Upper lobe of left lung (tissue), 4 donors: Measurements from ENCODE around the gene MAPK13.

Source experiments
- POLR2A ChIP-seq, 4 donors: fragments of 450-650 bp; IDR thresholded peaks; one replicate each; pipeline ENCODE4 v1.5.1; 2016 to 2017; ENCODE audit warnings: antibody characterized with exemption in 4 of 4, mild to moderate bottlenecking in 2 of 4
- TF ChIP-seq, protein P1 (sequence below), 6 experiments: fragments of 450-650 bp in 4 of 6; fragments of 200-600 bp in 2 of 6; sonication (generic) in 2 of 6; IDR thresholded peaks; one replicate each; pipeline ENCODE4 v1.5.1; 2016 to 2019; ENCODE audit warnings: antibody characterized with exemption in 6 of 6

DNA sequence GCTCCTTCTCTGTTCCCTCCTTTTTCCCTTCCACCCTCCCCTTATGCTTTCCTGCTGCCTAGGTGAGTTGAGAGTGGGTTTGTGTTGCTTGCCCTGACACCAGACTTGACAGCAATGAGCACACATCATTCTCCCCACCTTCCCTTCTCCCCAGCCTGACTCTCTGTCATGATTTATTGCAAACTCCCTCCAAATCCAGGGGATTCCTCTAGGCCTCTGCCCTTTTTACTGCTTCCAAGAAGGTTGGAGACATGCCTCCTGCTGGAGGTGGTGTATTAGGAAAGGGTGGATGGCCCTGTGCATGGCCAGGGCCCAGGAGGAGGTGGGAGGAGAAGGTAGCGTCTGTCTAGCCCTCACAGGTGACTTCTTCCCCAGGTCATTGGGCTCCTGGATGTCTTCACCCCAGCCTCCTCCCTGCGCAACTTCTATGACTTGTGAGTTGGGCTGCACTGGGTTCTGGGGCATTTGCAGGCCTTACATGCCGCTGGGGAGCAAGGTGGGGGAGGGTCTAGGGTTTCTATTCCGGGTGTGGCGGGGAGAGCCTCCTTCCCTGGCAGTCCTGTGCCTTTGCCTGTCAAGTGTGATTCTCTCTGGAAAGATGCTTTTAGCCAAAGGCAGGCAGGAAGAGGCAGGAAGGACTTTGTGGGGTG lies 2.1 kb downstream of the MAPK13 start:
- TF ChIP-seq, protein P1, sequence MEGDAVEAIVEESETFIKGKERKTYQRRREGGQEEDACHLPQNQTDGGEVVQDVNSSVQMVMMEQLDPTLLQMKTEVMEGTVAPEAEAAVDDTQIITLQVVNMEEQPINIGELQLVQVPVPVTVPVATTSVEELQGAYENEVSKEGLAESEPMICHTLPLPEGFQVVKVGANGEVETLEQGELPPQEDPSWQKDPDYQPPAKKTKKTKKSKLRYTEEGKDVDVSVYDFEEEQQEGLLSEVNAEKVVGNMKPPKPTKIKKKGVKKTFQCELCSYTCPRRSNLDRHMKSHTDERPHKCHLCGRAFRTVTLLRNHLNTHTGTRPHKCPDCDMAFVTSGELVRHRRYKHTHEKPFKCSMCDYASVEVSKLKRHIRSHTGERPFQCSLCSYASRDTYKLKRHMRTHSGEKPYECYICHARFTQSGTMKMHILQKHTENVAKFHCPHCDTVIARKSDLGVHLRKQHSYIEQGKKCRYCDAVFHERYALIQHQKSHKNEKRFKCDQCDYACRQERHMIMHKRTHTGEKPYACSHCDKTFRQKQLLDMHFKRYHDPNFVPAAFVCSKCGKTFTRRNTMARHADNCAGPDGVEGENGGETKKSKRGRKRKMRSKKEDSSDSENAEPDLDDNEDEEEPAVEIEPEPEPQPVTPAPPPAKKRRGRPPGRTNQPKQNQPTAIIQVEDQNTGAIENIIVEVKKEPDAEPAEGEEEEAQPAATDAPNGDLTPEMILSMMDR (IDR thresholded peaks at IDR 0.05), result no peak
- no peak for TF ChIP-seq POLR2A (IDR thresholded peaks at IDR 0.05)
